ENCODE results near the gene STK39.

DNA sequence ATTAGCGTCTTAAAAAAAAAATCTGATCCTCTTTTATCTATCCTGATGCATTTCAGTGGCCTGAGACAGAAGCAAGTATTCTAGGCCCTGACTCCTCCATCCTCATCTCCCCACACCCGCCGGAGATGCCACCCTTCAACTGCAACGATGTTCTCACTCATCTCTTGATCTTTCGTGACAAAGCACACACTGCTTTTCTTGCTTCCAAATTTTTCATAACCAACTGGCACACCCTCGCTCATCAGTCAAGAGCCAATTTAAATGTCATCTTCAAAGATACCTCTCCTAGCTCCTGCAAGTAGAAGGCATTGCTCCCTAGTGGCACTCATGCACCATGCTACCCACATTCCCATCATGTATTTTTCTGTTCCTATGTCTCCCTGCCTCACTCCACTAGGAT is 115.0 kb downstream of the STK39 start:
- TF ChIP-seq, protein P1, sequence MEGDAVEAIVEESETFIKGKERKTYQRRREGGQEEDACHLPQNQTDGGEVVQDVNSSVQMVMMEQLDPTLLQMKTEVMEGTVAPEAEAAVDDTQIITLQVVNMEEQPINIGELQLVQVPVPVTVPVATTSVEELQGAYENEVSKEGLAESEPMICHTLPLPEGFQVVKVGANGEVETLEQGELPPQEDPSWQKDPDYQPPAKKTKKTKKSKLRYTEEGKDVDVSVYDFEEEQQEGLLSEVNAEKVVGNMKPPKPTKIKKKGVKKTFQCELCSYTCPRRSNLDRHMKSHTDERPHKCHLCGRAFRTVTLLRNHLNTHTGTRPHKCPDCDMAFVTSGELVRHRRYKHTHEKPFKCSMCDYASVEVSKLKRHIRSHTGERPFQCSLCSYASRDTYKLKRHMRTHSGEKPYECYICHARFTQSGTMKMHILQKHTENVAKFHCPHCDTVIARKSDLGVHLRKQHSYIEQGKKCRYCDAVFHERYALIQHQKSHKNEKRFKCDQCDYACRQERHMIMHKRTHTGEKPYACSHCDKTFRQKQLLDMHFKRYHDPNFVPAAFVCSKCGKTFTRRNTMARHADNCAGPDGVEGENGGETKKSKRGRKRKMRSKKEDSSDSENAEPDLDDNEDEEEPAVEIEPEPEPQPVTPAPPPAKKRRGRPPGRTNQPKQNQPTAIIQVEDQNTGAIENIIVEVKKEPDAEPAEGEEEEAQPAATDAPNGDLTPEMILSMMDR (IDR thresholded peaks at IDR 0.05; ENCODE audit: low read depth, low read length, poor library complexity, severe bottlenecking) = no peak
- no peak for TF ChIP-seq EZH2phosphoT487 (IDR thresholded peaks at IDR 0.05; ENCODE audit: borderline replicate concordance, low read length)
